Measurements from ENCODE around the gene CTSE.
"Not testable (repeated sequence)": the region's sequence is repeated elsewhere in the genome, so short reads cannot be mapped to it uniquely, and the experiment has no call there.

The CTSE gene

GRCh38 chr1:206062464-206062863 lies 38.8 kb upstream of the CTSE start:
- no peak overlapping the region for H3K27ac ChIP-seq
- no peak for TF ChIP-seq CTCF (conservative IDR thresholded peaks at IDR 0.05)

- no peak overlapping the region for H3K27ac ChIP-seq
- TF ChIP-seq CTCF (conservative IDR thresholded peaks at IDR 0.05) = no peak
These were observed 37.1 kb upstream of the CTSE start for GRCh38 chr1:206060844-206061243.

GRCh38 chr1:206059355-206059915 lies 35.7 kb upstream of the CTSE start:
- H3K27ac ChIP-seq = no peak overlapping the region
- TF ChIP-seq CTCF (conservative IDR thresholded peaks at IDR 0.05) = no peak

- no peak for TF ChIP-seq CTCF (conservative IDR thresholded peaks at IDR 0.05)
- no peak overlapping the region for H3K27ac ChIP-seq
These were observed 35.2 kb upstream of the CTSE start for GRCh38 chr1:206058927-206059292.

- not testable (repeated sequence) for H3K27ac ChIP-seq
These were observed 34.7 kb upstream of the CTSE start for GRCh38 chr1:206058289-206058926.

- not testable (repeated sequence) for H3K27ac ChIP-seq
These were observed 32.1 kb upstream of the CTSE start for GRCh38 chr1:206055639-206056323.

- H3K27ac ChIP-seq = not testable (repeated sequence)
These were observed 31.5 kb upstream of the CTSE start for GRCh38 chr1:206055069-206055625.

GRCh38 chr1:206053616-206054015 lies 29.9 kb upstream of the CTSE start:
- not testable (repeated sequence) for H3K27ac ChIP-seq

- not testable (repeated sequence) for H3K27ac ChIP-seq
These were observed 29.4 kb upstream of the CTSE start, which contains the start of gene RHEX for GRCh38 chr1:206052919-206053610. Gene RHEX, plus strand, starts transcription at chr1:206053173. Its CDS starts 44,656 bp downstream, at chr1:206097829.

- H3K27ac ChIP-seq = not testable (repeated sequence)
These were observed 28.7 kb upstream of the CTSE start for GRCh38 chr1:206052231-206052865.

Measured in VCaP (cell line).